ENCODE results near the gene ASCC1.

Gene ASCC1

DNA sequence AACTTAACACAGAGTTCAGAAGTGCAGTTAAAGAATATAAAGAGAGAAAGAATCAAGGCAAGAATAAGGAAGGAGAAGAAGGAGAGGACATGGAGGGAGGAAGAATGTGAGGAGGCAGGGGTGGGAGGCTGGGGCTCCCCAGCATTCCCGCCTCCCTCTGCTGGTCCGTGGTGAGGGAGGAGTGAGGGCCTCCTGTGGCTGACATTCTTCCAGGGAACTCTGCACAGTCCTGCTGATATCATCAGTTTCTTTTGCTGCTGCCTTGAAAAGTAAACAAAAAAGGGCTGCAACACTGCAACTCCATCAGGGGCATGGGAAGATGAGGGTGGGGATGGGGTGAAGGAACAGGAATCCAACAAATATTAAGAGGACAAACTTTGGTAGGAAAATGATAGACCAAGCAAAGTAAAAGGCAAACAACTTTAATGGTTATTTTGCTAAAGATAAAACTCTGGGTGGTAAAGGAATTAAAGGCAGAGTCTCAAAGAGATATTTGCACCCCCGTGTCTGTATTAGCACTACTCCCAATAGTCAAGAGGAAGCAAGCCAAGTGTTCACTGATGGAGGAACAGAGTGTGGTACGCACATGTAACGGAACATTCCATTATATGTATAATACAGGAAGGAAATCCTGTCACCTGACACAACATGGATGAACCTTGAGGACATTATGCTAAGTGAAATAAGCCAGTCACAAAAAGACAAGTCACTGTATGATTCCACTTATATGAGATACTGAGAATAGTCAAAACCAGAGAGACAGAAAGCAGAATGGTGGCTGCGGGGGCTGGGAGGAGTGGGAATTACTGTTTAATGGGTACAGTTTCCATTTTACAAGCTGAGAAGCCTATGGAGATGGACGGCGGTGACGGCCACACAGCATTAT is 119.7 kb downstream of the ASCC1 start:
- no peak for DNase-seq

- no peak for DNase-seq
These were observed 120.9 kb downstream of the ASCC1 start for GRCh38 chr10:72095195-72095594.

DNA sequence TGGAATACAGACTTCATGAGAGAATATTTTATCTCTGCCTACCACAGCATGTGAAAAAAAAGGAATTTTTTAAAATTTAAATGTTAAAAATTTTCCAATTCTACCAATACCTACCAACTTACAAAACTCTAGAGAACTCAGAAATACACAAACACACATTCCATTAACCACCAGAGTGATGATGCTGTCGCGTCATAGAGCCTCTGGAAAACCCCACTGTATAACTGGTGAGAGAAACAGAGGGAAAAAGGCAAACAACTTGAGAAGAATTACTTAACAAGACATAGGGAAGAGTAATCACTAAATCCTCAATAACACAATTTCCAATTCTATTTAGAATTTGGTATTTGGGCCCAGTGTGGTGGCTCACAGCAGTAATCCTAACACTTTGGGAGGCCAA is 121.5 kb downstream of the ASCC1 start:
- DNase-seq = no peak

- no peak for DNase-seq
These were observed 122.6 kb downstream of the ASCC1 start for GRCh38 chr10:72093450-72093849.

DNA sequence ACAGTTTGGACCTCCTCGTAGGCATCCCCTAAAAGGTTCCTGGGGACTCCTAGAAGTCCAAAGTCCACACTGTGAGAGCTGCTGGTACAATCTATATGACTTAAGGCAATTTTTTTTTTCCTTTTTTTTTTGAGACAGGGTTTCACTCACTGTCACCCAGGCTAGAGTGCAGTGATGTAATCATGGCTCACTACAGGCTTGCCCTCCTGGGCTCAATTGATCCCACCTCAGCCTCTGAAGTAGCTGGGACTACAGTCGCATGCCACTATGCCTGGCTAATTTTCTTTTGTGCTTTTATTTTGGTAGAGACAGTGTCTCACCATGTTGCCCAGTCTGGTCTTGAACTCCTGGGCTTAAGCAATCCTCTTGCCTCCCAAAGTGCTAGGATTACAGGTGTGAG is 123.1 kb downstream of the ASCC1 start:
- no peak for DNase-seq

DNA sequence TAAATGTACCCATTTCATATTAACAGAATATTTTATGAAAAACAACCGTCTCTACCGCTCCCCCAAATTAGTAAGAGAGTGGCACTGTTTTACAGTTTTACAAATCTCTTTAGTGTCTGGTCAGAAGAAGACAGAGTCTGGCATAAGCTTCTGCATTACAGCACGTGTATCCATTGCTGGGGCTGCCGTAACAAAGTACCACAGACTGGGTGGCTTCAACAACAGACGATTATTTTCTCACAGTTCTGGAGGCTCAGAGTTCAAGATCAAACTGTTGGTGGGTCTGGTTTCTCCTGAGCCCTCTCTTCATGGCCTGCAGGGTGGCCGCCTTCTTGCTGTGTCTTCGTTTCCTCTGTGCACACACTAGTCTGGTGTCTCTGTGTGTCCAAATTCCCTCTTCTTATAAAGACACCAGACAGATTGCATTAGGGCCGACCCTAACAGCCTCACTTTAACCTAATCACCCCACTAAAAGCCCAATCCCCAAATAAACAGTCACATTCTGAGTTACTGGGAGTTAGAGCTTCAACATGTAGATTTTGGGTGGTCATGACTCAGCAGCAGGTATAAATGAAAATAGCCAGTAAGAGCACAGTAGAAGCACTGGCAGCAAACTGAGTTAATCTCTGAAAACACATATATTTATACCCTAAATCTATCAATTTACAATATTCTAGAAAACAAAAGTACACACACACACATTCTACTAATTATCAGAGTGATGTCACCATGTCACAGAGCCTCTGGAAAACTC is 123.7 kb downstream of the ASCC1 start:
- no peak for DNase-seq

- DNase-seq = no peak
These were observed 125.8 kb downstream of the ASCC1 start for GRCh38 chr10:72090326-72090725.

GRCh38 chr10:72089618-72090017 is 126.5 kb downstream of the ASCC1 start:
- DNase-seq = no peak

DNA sequence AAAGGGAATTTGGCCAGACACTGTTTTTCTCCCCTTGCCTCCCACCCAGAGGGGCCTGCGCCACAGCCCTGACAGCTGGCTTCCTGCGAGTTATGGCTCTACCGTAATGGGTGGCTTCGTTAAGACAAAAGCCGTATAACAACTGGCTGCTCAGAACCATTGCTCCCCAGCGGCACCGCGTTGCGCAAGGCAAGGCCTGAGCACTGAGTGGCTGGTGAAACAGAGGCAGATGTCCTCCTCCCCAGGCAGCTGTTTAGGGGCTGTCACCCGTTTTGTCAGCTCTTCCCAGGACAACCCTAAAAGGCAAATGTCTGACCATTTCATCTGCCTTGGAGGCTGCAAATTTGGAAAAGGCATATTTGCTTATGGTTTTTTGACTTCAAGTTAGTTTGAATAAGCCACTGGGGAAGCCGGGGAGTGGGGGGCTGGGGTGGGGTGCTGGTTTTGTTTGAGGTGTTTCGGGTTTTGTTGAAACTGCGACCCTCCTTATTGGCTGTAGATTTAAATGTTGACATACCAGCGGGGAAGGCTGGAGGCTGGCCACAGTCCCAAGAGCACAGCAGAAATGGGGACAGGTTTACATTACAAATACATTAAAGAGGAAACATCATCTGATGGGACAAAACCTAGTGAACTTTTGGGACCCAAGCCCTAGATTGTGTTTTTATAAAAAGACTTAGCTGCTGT is 127.0 kb downstream of the ASCC1 start:
- DNase-seq = peak; percentile 14 to 21

DNA sequence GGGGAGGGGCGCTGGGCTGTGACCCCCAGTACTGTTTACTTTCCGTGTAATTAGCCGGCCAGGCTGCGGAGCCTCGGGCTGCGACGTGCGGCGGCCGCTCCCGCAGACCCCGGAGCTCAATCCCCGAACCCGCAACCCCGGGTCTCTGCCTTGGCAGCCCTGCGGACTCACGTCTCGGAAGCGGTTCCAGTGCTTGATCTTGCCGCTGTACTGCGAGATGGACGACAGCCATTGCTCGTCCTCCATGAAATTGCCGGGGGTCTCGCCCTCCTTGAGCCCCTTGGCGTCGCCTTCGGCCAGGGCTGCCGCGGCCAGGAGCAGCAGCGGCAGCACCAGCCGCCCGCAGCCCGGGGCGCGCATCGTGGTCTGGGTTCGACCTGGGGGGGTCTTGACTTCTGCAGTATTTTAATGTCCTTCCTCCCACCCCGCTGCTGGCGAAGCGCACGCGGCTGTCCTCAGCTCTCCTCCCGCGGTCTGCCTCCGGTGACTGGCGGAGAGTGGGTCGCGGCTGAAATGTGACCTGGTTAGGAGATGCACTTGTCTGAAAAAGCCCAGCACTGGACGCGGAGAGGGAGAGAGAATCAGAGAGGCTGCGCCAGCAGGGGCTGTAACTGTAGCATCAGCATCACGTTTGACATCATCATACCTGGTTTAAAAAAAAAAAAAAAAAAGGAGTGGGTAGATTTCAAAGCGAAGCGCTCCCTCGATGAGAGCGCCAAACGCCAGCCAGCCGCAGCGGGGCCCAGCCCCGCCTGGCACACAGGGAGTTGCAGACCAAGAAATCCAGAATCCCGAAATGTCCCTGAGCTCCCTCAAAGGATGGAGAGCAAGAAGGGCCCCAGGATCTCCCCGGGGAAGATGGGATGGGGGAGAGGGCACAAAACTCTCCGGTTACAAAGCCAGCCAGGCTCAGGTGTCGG is 127.8 kb downstream of the ASCC1 start, which contains the start of gene SPOCK2:
Gene SPOCK2 (minus strand): TSS at position 583 of the 920 bp plus-strand sequence. CDS start 223 bp downstream, at position 360.
- peak in 1 of 2 donors; percentile 4 for DNase-seq

GRCh38 chr10:72087392-72087968 is 128.6 kb downstream of the ASCC1 start:
- no peak for DNase-seq

DNA sequence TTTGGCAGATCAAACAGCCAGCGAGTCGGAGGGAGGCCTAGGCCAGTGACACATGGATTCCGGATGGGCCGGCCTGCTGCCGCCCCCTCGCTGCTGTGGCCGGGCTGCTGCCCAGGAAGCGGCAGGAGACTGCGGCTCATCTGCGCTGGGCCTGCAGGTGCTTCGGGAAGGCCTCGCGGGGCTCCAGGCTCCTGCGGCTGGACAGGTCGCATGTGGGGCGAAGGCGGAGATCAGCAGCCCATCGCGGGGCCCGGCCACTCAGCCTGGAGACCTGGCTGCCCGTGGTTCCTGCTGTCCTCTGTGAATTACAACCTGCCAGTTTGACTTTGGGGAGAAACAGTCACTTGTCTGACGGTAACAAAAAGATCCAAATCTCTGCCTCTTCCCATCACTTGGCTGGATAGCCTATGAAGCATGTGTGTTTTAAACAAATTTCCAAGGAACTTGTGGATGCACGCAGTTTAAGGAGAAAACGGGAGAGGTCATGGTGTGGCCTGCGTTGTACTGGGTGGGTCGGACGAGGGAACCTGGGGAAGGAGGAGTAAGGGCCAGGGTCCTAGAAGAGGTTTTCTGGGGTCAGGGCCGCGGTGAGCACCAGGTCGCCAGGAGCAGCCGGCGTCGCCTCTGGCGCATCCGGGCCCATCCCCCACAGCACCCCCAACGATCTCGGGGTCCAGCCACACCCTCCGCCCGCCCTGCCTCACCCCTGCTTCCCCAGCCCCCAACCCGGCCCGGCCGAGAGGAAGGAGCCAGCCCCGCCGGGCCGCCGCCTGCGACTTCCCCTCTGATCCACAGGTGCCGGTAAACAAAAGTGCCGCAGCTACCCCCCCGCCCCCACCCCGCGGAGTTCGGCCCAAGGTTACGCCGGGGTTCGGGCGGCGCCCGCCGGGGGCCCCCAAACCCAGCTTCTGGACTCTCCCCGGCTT is 129.3 kb downstream of the ASCC1 start:
- DNase-seq = no peak

DNA sequence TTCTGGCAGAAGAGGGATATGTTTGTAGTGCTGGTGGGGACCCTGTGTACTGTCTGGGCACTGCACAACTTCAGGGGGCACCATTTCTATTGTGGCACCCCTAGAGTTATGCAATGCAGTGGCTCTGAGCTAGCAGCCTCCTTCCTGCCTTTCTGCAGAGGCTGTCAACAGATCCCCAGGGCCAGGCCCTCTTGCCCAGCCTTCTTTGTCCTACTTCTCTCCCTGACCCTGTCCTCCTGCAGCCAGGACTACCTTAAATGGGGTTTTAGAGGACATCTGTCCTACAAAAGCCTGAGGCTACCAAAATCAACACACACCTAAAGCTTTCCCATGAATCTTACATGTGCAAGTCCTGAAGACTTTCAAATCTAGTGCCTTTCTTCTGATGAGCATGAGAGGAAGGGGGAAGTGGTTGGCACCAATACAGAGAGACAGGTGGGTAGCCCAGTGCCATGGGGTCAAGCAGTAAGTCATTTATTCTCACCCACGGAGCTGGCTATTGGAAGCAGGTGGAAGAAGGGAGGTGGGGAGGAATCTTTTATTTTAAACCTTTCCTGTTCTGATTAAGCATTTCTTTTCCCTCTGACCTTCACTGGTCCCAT is 130.1 kb downstream of the ASCC1 start:
- DNase-seq = no peak

- no peak for DNase-seq
These were observed 130.9 kb downstream of the ASCC1 start for GRCh38 chr10:72085166-72085565.

DNA sequence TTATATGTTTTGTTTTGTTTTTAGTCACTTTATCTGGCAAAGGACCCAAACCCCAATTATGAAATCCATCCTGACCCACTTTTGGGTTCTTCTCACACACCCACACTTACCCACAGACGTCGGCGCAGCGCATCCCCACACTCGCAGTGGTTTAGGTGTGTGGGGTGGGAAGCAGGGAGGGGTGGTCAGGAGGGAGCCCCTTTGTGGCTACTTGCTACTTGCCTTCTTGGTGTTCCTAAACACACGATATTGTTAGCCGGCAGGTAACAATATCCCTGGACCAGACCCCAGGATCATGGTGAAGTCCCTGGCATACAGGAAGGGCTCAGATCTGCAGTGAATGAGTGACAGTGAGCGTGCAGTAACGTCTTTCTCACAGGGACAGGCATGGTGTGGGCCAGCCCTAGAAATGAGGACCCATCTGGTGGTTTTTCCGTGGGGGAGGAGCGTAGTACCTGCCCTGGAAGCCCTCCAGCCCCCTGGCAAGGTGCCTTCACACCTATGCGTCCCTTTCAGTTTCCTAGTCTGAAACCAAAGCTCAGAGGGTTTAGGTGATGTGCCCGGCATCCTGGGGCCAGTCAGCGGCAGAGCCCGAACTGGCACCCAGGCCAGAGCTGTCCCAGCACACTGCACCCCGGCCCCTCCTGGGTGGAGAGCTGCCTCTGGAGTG is 132.2 kb downstream of the ASCC1 start:
- no peak for DNase-seq

GRCh38 chr10:72082856-72083789 is 133.0 kb downstream of the ASCC1 start:
- DNase-seq = no peak

GRCh38 chr10:72081772-72082590 is 134.1 kb downstream of the ASCC1 start:
- DNase-seq = no peak
